Stimulated activated CD4-positive, alpha-beta T cell treated with anti-CD3 and anti-CD28 coated beads, Interleukin-1b, Interleukin-23, amount 100 ng/mL, for 4 hours (primary cell): ENCODE data around the gene TGFB1.
"Not testable (repeated sequence)": the region's sequence is repeated elsewhere in the genome, so short reads cannot be mapped to it uniquely, and the experiment has no call there.

Experiments
- DNase-seq, 2 donors: peaks; one replicate each; pipeline ENCODE4 v3.0.0-alpha.2; 2020; ENCODE audit warnings: low read depth in 2 of 2

The TGFB1 gene

GRCh38 chr19:41353466-41354342 is at the start of gene TGFB1:
TGFB1 (minus strand) TSS chr19:41353922; CDS start chr19:41353044, 878 bp downstream.
- DNase-seq = peak; percentile 91 to 97

- no peak for DNase-seq
These were observed 48.3 kb upstream of the TGFB1 start for GRCh38 chr19:41402010-41402409.

- DNase-seq = no peak
These were observed 47.8 kb upstream of the TGFB1 start for GRCh38 chr19:41401483-41401882.

GRCh38 chr19:41399525-41399924 is 45.8 kb upstream of the TGFB1 start:
- no peak for DNase-seq

- no peak for DNase-seq
These were observed 45.4 kb upstream of the TGFB1 start for GRCh38 chr19:41399091-41399490.

GRCh38 chr19:41398598-41398997 is 44.9 kb upstream of the TGFB1 start:
- no peak for DNase-seq

GRCh38 chr19:41398050-41398418 is 44.3 kb upstream of the TGFB1 start:
- DNase-seq = no peak

- DNase-seq = peak; percentile 97 to 98
These were observed 43.6 kb upstream of the TGFB1 start, which contains the start of the genes BCKDHA and EXOSC5 for GRCh38 chr19:41397086-41398049. BCKDHA (plus strand) TSS chr19:41397818; CDS start chr19:41397828, 10 bp downstream. EXOSC5 (minus strand) TSS chr19:41397359; CDS start chr19:41397328, 31 bp downstream.

- no peak for DNase-seq
These were observed 41.6 kb upstream of the TGFB1 start for GRCh38 chr19:41395355-41395754.

- no peak for DNase-seq
These were observed 39.1 kb upstream of the TGFB1 start for GRCh38 chr19:41392775-41393174.

- DNase-seq = no peak
These were observed 37.9 kb upstream of the TGFB1 start for GRCh38 chr19:41391618-41392017.

- DNase-seq = no peak
These were observed 32.7 kb upstream of the TGFB1 start for GRCh38 chr19:41386442-41386841.

GRCh38 chr19:41384351-41384750 is 30.6 kb upstream of the TGFB1 start:
- no peak for DNase-seq

GRCh38 chr19:41381536-41381935 is 27.8 kb upstream of the TGFB1 start:
- DNase-seq = not testable (repeated sequence)

- no peak for DNase-seq
These were observed 24.4 kb upstream of the TGFB1 start for GRCh38 chr19:41377977-41378709.

- no peak for DNase-seq
These were observed 23.3 kb upstream of the TGFB1 start for GRCh38 chr19:41376998-41377365.

- no peak for DNase-seq
These were observed 22.7 kb upstream of the TGFB1 start, which contains the start of gene TMEM91 for GRCh38 chr19:41376241-41376997. TMEM91 (plus strand) TSS chr19:41376533; CDS start chr19:41378310, 1,777 bp downstream.

GRCh38 chr19:41373993-41374392 is 20.3 kb upstream of the TGFB1 start:
- DNase-seq = no peak

- no peak for DNase-seq
These were observed 18.8 kb upstream of the TGFB1 start for GRCh38 chr19:41372501-41372900.

- no peak for DNase-seq
These were observed 17.8 kb upstream of the TGFB1 start for GRCh38 chr19:41371541-41371940.

- not testable (repeated sequence) for DNase-seq
These were observed 17.4 kb upstream of the TGFB1 start for GRCh38 chr19:41371119-41371518.
